Activated CD4-positive, alpha-beta T cell treated with anti-CD3 and anti-CD28 coated beads, Interleukin-2, amount 50 U/mL, for 16 hours (primary cell): Measurements from ENCODE around the gene HNF4A.
A peak's percentile ranks its signal among the peaks of the same experiment; 100 is the strongest.

Experiments used
- DNase-seq: peaks from one replicate; pipeline ENCODE4 v3.0.0-alpha.2; 2020

The HNF4A gene

DNA sequence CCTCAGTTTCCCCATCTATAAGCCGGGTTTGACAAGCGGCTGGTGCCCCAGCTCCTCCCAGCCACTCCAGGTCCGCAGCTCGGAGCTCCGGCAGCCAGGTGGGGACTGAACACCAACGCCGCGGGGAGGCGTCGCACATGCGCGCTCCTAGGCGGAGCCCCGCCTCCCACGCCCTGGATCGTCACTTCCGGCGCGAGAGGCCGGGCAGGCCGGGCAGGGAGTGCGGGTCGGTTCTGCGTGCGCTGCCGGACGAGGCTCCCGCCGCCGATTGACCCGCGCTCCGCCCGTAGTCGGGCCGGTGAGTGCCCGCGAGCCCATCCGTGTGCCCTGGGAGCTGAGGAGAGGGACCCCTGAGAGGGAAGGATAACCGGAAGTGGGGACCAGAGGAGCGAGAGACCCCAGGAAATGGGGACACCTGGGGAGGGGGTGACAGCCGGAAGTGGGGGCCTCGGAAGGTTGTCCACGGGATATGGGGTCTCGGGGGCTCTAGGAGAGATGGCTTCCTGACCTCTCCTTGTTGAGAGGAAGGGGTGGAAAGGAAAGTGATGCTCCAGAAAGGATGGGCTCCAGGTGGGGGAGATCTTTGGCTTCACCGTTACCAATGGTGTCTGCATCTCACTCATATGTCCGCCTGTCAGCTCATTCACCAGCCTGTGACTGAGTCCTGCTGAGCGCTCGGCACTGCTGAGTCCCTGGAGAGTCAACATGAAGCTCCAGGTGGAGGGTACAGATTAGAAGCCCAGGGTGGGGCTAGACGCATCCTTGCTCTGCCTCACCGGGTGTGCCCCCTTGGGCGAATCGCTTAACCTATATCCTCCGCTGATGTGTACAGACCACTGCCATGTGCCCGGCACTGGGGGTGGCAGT lies 120.4 kb downstream of the HNF4A start, which contains the start of gene TTPAL:
TSS of gene TTPAL (plus strand) at position 181 of the 867 bp plus-strand sequence. CDS start 4,126 bp downstream, outside the sequence.
- DNase-seq: peak; percentile 92

- no peak for DNase-seq
Observed at GRCh38 chr20:44477151-44477550, 121.7 kb downstream of the HNF4A start.

GRCh38 chr20:44478206-44478605 lies 122.7 kb downstream of the HNF4A start:
- DNase-seq: no peak

- no peak for DNase-seq
Observed at GRCh38 chr20:44479643-44480042, 124.1 kb downstream of the HNF4A start.

- DNase-seq: no peak
Observed at GRCh38 chr20:44480097-44480496, 124.6 kb downstream of the HNF4A start.

DNA sequence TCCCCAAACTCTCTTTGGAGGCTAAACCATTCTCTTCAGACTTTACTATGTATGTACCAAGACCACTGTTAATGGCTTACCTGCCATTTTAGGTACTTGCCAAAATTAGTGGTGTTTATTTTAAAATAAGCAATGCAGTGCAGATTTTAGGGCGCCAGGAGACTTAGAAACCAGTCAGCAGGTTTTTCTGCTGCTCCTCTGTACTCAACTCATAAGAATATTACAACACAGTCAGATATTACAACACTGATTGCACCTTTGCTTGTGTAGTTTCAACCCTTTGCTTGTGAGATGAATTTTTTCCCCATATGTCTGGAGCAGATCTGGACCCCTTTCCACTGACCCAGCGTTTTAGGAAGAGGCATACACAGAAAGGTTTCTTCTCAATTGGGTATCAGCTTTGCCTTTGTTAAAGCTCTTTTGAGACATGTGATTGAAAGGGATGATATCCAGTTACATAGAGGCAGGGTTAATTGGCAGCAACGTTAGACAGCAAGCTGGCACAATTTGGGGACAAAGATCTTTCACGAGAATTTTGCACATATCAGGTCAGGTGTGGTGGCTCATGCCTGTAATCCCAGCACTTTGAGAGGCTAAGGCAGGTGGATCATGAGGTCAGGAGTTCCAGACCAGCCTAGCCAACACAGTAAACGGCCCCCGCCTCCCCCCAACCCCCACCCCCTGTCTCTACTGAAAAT lies 126.4 kb downstream of the HNF4A start:
- no peak for DNase-seq

DNA sequence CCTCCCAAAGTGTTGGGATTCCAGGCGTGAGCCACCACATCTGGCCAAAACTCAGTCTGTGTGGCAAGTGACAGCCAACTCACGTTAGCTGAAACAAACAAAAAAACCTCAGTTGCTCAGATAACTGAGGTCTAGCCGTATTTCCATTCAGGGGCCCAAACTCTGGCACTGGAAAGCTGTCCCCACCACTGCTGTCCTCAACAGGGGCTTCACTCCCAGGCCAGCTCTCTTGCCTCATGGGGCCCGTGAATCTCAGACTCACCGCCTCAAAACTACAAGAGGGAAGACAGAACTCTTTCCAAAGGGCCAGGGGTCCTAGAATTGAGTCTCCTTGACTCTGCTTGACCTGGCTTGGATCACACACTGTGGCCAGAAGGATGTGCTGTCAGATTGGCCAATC lies 127.6 kb downstream of the HNF4A start:
- no peak for DNase-seq
